Naive thymus-derived CD4-positive, alpha-beta T cell (primary cell): ENCODE data around the gene EIF4B. TPM values are rescaled to one million over a fixed set of nuclear protein-coding genes. Genes with fewer than 3 reads are reported as not detected.
A peak's percentile ranks its signal among the peaks of the same experiment; 100 is the strongest.

Source experiments
- ATAC-seq: fragments of 150-1000 bp; cut with Tn5 transposase; 2 replicates; pipeline ENCODE4 v1.10.0; 2021; ENCODE audit warnings: mild to moderate bottlenecking, moderate library complexity
- CTCF ChIA-PET: fragments of 350-600 bp; sonication (Branson Sonifier 250); formaldehyde crosslinking; loops from one replicate; lab custom pipeline; 2021; ENCODE audit warnings: antibody characterized with exemption; lab: Charles Lee
- POLR2A ChIA-PET: fragments of 350-600 bp; sonication (Branson Sonifier 250); formaldehyde crosslinking; loops from one replicate; lab custom pipeline; 2021; ENCODE audit warnings: antibody characterized with exemption, inconsistent platforms; lab: Charles Lee
- DNase-seq, 9 donors: peaks; one replicate each; pipeline versions ENCODE4 v3.0.0 to v3.0.0-alpha.2; 2020 to 2022; ENCODE audit warnings: mixed read lengths in 1 of 9
- H3K27ac ChIP-seq: one replicate; pipeline ENCODE4 v1.7.0; 2013; ENCODE audit warnings: mild to moderate bottlenecking, low read depth, low read length, moderate library complexity
- H3K27me3 ChIP-seq, 2 donors: one replicate each; pipeline ENCODE4 v1.7.0; 2013; ENCODE audit warnings: low read length in 2 of 2, mild to moderate bottlenecking in 2 of 2, moderate library complexity in 2 of 2; ENCODE audit not compliant: control insufficient read depth in 2 of 2, insufficient read depth in 2 of 2
- H3K36me3 ChIP-seq, 3 experiments: 1 replicate in 2 of 3; 2 replicates in 1 of 3; pipeline ENCODE4 v1.7.0; 2013; ENCODE audit warnings: low read length in 3 of 3, mild to moderate bottlenecking in 3 of 3, moderate library complexity in 1 of 3; ENCODE audit not compliant: insufficient read depth in 3 of 3, control insufficient read depth in 2 of 3
- H3K4me1 ChIP-seq, 2 donors: one replicate each; pipeline ENCODE4 v1.7.0; 2013; ENCODE audit warnings: low read length in 2 of 2, mild to moderate bottlenecking in 2 of 2, moderate library complexity in 1 of 2; ENCODE audit not compliant: control insufficient read depth in 2 of 2, insufficient read depth in 2 of 2
- H3K4me3 ChIP-seq: 2 replicates; pipeline ENCODE4 v1.7.0; 2013; ENCODE audit warnings: mild to moderate bottlenecking, low read length
- H3K9me3 ChIP-seq, 3 experiments: 1 replicate in 2 of 3; 2 replicates in 1 of 3; pipeline ENCODE4 v1.7.0; 2013; ENCODE audit warnings: low read length in 3 of 3; ENCODE audit not compliant: control insufficient read depth in 2 of 3
- H3K27ac Mint-ChIP-seq, 9 donors: one replicate each; pipeline ENCODE4 v1.8.0; 2020 to 2022; ENCODE audit warnings: mixed read lengths in 9 of 9, mild to moderate bottlenecking in 8 of 9, moderate library complexity in 5 of 9, inconsistent platforms in 2 of 9
- H3K27me3 Mint-ChIP-seq, 5 donors: one replicate each; pipeline ENCODE4 v1.8.0; 2021 to 2022; ENCODE audit warnings: mixed read lengths in 5 of 5, mild to moderate bottlenecking in 1 of 5
- H3K36me3 Mint-ChIP-seq, 5 donors: one replicate each; pipeline ENCODE4 v1.8.0; 2020 to 2022; ENCODE audit warnings: mixed read lengths in 5 of 5, mild to moderate bottlenecking in 3 of 5, inconsistent platforms in 1 of 5
- H3K4me1 Mint-ChIP-seq, 7 donors: one replicate each; pipeline ENCODE4 v1.8.0; 2020 to 2022; ENCODE audit warnings: mixed read lengths in 7 of 7, mild to moderate bottlenecking in 3 of 7, inconsistent platforms in 1 of 7
- H3K4me3 Mint-ChIP-seq, 10 donors: one replicate each; pipeline ENCODE4 v1.8.0; 2020 to 2022; ENCODE audit warnings: mild to moderate bottlenecking in 10 of 10, mixed read lengths in 10 of 10, moderate library complexity in 6 of 10, inconsistent platforms in 2 of 10
- H3K9me3 Mint-ChIP-seq, 11 donors: one replicate each; pipeline ENCODE4 v1.8.0; 2020 to 2022; ENCODE audit warnings: mixed read lengths in 11 of 11, mild to moderate bottlenecking in 4 of 11, inconsistent platforms in 1 of 11, moderate library complexity in 1 of 11
- intact Hi-C, 2 donors: fragments of 100-400 bp; cut with micrococcal nuclease; formaldehyde crosslinking; loops; one replicate each; pipeline ENCODE4 v1.15.1; 2023
- polyA plus RNA-seq, 2 donors: library from polyadenylated mRNA; unstranded; fragments of 300-500 nt; fragmentation: Illumina TruSeq; gene quantifications; one replicate each; pipeline ENCODE4 v1.2.3, GENCODE V29; 2021
- total RNA-seq, 6 experiments: library from RNA in 5 of 6; stranded (reverse) in 5 of 6; gene quantifications; 1 replicate in 5 of 6; 2 replicates in 1 of 6; pipeline ENCODE4 v1.2.3 and lab custom pipeline; 2021 to 2026

The EIF4B gene
- total and polyA plus RNA-seq, 7 experiments from 2014 or later, result 134 to 919 (median 613) TPM

GRCh38 chr12:53061404-53062010 lies 55.3 kb downstream of the EIF4B start:
- no peaks in the 10 kb centered on the region for H3K27me3 Mint-ChIP-seq
- H3K4me3 ChIP-seq, result no peak overlapping the region
- H3K4me3 Mint-ChIP-seq, result no peak overlapping the region
- peak overlapping the region in 1 of 9 donors; percentile 43 for H3K27ac Mint-ChIP-seq
- no peaks in the 10 kb centered on the region for H3K9me3 Mint-ChIP-seq
- no peak for DNase-seq
- peaks cover 0 to 8% (median 5%) of the 10 kb centered on the region in 7 donors for H3K4me1 Mint-ChIP-seq
- H3K27ac ChIP-seq, result no peak overlapping the region
- POLR2A ChIA-PET, result interaction anchor here (1.3 kb wide), 1 partner anchor 18 kb away, joined by 6 read pairs; the partner anchor contains the start of gene SPRYD3
- H3K9me3 ChIP-seq, result no peaks in the 10 kb centered on the region
- no peak for ATAC-seq
- H3K36me3 ChIP-seq, result peaks cover 0 to 32% (median 4%) of the 10 kb centered on the region in 3 experiments
- H3K36me3 Mint-ChIP-seq, result peaks cover 0 to 15% (median 5%) of the 10 kb centered on the region in 5 donors
- CTCF ChIA-PET, result interaction anchor here (0.6 to 1.5 kb wide), 4 partner anchors 10 to 175 kb away, joined by 3 to 4 read pairs (median 3); partner anchors contain the start of gene SOAT2
- intact Hi-C loops, result no loop called here
- H3K4me1 ChIP-seq, result peaks cover 0 to 3% of the 10 kb centered on the region in 2 donors
- H3K27me3 ChIP-seq, result no peaks in the 10 kb centered on the region

GRCh38 chr12:53062011-53062961 lies 56.0 kb downstream of the EIF4B start:
- no peak overlapping the region for H3K4me3 Mint-ChIP-seq
- H3K4me3 ChIP-seq, result no peak overlapping the region
- CTCF ChIA-PET, result interaction anchor here (0.6 to 8.1 kb wide), 7 partner anchors 10 to 176 kb away, joined by 3 to 100 read pairs (median 3); partner anchors contain the start of genes IGFBP6 and SOAT2
- peaks cover 0 to 34% (median 4%) of the 10 kb centered on the region in 3 experiments for H3K36me3 ChIP-seq
- intact Hi-C loops, result no loop called here
- H3K27ac Mint-ChIP-seq, result peak overlapping the region in 2 of 9 donors; percentile 20 to 39
- H3K27ac ChIP-seq, result no peak overlapping the region
- no peaks in the 10 kb centered on the region for H3K9me3 ChIP-seq
- POLR2A ChIA-PET, result interaction anchor here (1.3 kb wide), 1 partner anchor 17 kb away, joined by 6 read pairs; the partner anchor contains the start of gene SPRYD3
- no peaks in the 10 kb centered on the region for H3K9me3 Mint-ChIP-seq
- H3K36me3 Mint-ChIP-seq, result peaks cover 0 to 19% (median 5%) of the 10 kb centered on the region in 5 donors
- H3K4me1 Mint-ChIP-seq, result peaks cover 0 to 13% (median 5%) of the 10 kb centered on the region in 7 donors
- no peak for ATAC-seq
- H3K4me1 ChIP-seq, result peaks cover 0 to 3% of the 10 kb centered on the region in 2 donors
- DNase-seq, result no peak
- no peaks in the 10 kb centered on the region for H3K27me3 Mint-ChIP-seq
- H3K27me3 ChIP-seq, result no peaks in the 10 kb centered on the region

- peak overlapping the region in 3 of 9 donors; percentile 20 to 59 (median 46) for H3K27ac Mint-ChIP-seq
Measured at GRCh38 chr12:53062977-53063707, 56.9 kb downstream of the EIF4B start.

GRCh38 chr12:53063708-53064612 lies 57.7 kb downstream of the EIF4B start:
- Histone ChIP-seq H3K27me3 (no peaks in the 10 kb centered on the region), H3K36me3 (peaks cover 0 to 50% (median 4%) of the 10 kb centered on the region in 3 experiments), H3K4me3 (no peak overlapping the region), H3K4me1 (peaks cover 0 to 3% of the 10 kb centered on the region in 2 donors), H3K9me3 (no peaks in the 10 kb centered on the region), H3K27ac (no peak overlapping the region)
- DNase-seq (no peak), ATAC-seq (no peak)
- CTCF ChIA-PET, result interaction anchor here (0.6 to 8.1 kb wide), 8 partner anchors 16 to 193 kb away, joined by 3 to 100 read pairs (median 4); partner anchors contain the start of genes IGFBP6, SOAT2 and SPRYD3
- no peak overlapping the region for H3K4me3 Mint-ChIP-seq
- peaks cover 0 to 19% (median 5%) of the 10 kb centered on the region in 5 donors for H3K36me3 Mint-ChIP-seq
- POLR2A ChIA-PET, result interaction anchor here (0.9 to 4.6 kb wide), 3 partner anchors 9 to 35 kb away, joined by 3 to 20 read pairs (median 4); partner anchors contain the start of gene IGFBP6
- peaks cover 0 to 14% (median 5%) of the 10 kb centered on the region in 7 donors for H3K4me1 Mint-ChIP-seq
- intact Hi-C loops, result no loop called here
- H3K27me3 Mint-ChIP-seq, result no peaks in the 10 kb centered on the region
- H3K27ac Mint-ChIP-seq, result no peak overlapping the region
- H3K9me3 Mint-ChIP-seq, result no peaks in the 10 kb centered on the region

More at GRCh38 chr12:53062977-53063707, 56.9 kb downstream of the EIF4B start:
- POLR2A ChIA-PET, result interaction anchor here (0.7 to 1.5 kb wide), 2 partner anchors 8 to 40 kb away, joined by 3 to 4 read pairs; partner anchors contain the start of gene SOAT2
- intact Hi-C loops, result no loop called here
- no peak for ATAC-seq
- Histone ChIP-seq H3K9me3 (no peaks in the 10 kb centered on the region), H3K27ac (no peak overlapping the region), H3K4me3 (no peak overlapping the region), H3K4me1 (peaks cover 0 to 3% of the 10 kb centered on the region in 2 donors), H3K27me3 (no peaks in the 10 kb centered on the region), H3K36me3 (peaks cover 0 to 42% (median 4%) of the 10 kb centered on the region in 3 experiments)
- Mint-ChIP-seq H3K4me1 (peaks cover 0 to 14% (median 5%) of the 10 kb centered on the region in 7 donors), H3K27me3 (no peaks in the 10 kb centered on the region), H3K4me3 (no peak overlapping the region), H3K36me3 (peaks cover 0 to 19% (median 5%) of the 10 kb centered on the region in 5 donors), H3K9me3 (no peaks in the 10 kb centered on the region)
- CTCF ChIA-PET, result interaction anchor here (0.5 to 8.1 kb wide), 6 partner anchors 15 to 969 kb away, joined by 3 to 100 read pairs (median 4); partner anchors contain the start of genes IGFBP6 and SOAT2
- DNase-seq, result no peak
